BJ (cell line): ENCODE data around the gene COLEC12. TPM values are rescaled to one million over a fixed set of nuclear protein-coding genes. Genes with fewer than 3 reads are reported as not detected.

Experiments
- CTCF ChIA-PET: fragments of 350-600 bp; formaldehyde crosslinking; extraction: SDS; loops from one replicate; lab custom pipeline; 2021; ENCODE audit warnings: antibody characterized with exemption, inconsistent platforms; lab: Yijun Ruan, JAX
- POLR2A ChIA-PET: fragments of 300-600 bp; sonication (Branson Sonifier 250); formaldehyde crosslinking; extraction: SDS; loops from one replicate; lab custom pipeline; 2021; ENCODE audit warnings: antibody characterized with exemption; lab: Charles Lee
- DNase-seq: peaks from one replicate; pipeline ENCODE4 v3.0.0-alpha.2; 2011; ENCODE audit warnings: low read depth
- H3K27me3 ChIP-seq: 2 replicates; pipeline ENCODE4 v1.6.0; 2011; ENCODE audit warnings: low read length; ENCODE audit not compliant: control insufficient read depth, insufficient read depth
- H3K36me3 ChIP-seq: 2 replicates; pipeline ENCODE4 v1.5.1; 2011; ENCODE audit warnings: low read length; ENCODE audit not compliant: control insufficient read depth, insufficient read depth
- H3K4me3 ChIP-seq: 2 replicates; pipeline ENCODE4 v1.5.1; 2011; ENCODE audit warnings: low read depth, mild to moderate bottlenecking, control low read depth, low read length
- polyA plus RNA-seq: library from polyadenylated mRNA; depleted of rRNA; stranded (reverse); fragments of >200 nt; gene quantifications from 2 replicates; pipeline ENCODE4 v1.2.3, GENCODE V29; 2011
- TF ChIP-seq, protein P1 (sequence below): IDR thresholded peaks from 2 replicates; pipeline ENCODE4 v1.5.1; 2011; ENCODE audit warnings: low read depth, mild to moderate bottlenecking, control low read depth, inconsistent platforms, low read length, moderate library complexity; ENCODE audit not compliant: insufficient read depth

Gene COLEC12
- polyA plus RNA-seq, 1 experiment = 41.1 TPM

DNA sequence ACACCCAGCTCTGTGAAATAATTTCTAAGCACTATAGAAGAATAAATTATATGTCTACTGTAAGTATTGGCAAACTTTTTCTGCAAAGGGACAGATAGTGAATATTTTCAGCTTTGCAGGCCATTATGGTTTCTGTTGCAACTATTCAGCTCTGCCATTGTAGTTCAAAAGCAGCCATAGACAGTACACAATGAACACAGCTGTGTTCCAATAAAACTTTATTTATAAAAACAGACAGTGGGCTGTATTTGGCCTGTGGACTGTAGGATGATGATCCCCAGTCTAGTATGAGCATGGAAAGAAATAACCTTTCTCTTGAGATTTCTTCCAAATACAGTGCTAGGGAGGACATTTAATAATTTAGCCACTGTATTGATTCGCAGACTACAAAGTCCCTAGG is 197.5 kb downstream of the COLEC12 start:
- Histone ChIP-seq H3K27me3 (peaks cover 12% of the 10 kb centered on the region), H3K4me3 (no peak overlapping the region), H3K36me3 (no peaks in the 10 kb centered on the region)
- ChIA-PET CTCF (interaction anchor here (1.2 to 1.3 kb wide), 2 partner anchors 12 to 528 kb away, joined by 4 read pairs; no protein-coding TSS in a partner anchor), POLR2A (interaction anchor here (0.6 kb wide), 1 partner anchor 392 kb away, joined by 4 read pairs; no protein-coding TSS in a partner anchor)
- no peak for DNase-seq
- TF ChIP-seq, protein P1, sequence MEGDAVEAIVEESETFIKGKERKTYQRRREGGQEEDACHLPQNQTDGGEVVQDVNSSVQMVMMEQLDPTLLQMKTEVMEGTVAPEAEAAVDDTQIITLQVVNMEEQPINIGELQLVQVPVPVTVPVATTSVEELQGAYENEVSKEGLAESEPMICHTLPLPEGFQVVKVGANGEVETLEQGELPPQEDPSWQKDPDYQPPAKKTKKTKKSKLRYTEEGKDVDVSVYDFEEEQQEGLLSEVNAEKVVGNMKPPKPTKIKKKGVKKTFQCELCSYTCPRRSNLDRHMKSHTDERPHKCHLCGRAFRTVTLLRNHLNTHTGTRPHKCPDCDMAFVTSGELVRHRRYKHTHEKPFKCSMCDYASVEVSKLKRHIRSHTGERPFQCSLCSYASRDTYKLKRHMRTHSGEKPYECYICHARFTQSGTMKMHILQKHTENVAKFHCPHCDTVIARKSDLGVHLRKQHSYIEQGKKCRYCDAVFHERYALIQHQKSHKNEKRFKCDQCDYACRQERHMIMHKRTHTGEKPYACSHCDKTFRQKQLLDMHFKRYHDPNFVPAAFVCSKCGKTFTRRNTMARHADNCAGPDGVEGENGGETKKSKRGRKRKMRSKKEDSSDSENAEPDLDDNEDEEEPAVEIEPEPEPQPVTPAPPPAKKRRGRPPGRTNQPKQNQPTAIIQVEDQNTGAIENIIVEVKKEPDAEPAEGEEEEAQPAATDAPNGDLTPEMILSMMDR = no peak

DNA sequence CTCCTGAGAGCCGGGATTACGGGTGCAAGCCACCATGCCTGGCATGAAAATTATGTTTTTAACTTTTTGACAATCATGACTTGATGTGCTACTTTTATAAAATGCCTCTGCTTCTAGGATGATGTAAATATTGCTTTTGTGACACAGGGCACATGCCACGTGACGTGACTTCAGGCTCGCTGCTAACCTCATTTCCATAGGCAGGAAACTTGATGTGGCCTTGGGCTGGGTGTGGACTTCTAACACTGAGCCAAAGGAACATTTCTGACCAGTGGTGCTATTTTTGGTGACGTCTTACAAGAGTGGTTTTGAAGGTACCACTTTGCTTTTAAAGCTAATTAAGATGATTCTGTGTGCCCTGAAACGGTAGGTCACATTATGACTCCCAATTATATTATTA is 198.4 kb downstream of the COLEC12 start:
- ChIA-PET POLR2A (no interaction called here), CTCF (interaction anchor here (1.3 kb wide), 1 partner anchor 529 kb away, joined by 4 read pairs; no protein-coding TSS in a partner anchor)
- H3K27me3 ChIP-seq = peaks cover 9% of the 10 kb centered on the region
- no peak for DNase-seq
- no peaks in the 10 kb centered on the region for H3K36me3 ChIP-seq
- no peak overlapping the region for H3K4me3 ChIP-seq
- TF ChIP-seq, protein P1 = no peak

DNA sequence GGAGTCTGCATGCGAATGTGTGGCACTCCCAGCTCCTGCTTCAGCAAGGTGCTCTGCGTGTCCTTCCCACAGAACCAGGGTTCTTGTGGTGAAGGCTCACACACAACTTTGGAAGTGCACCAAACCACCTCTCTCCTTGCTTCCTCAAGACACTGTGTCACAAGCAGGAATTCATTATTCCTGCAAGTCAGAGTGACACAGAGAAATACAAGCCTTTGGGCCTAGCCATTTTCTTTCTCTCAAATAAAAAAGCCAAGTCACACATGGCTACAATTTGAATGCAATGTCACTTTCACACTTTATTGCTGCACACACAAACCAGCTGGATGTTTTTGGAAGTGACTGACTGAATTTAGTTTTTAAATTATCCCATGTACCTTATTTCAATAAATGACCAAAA is 202.6 kb downstream of the COLEC12 start:
- peaks cover 2% of the 10 kb centered on the region; the same call in 1 of the 2 replicates for H3K27me3 ChIP-seq
- no peak for DNase-seq
- no peak overlapping the region for H3K4me3 ChIP-seq
- CTCF ChIA-PET = interaction anchor here (1.0 to 1.8 kb wide), 5 partner anchors 9 to 542 kb away, joined by 3 to 5 read pairs (median 4); no protein-coding TSS in a partner anchor
- H3K36me3 ChIP-seq = no peaks in the 10 kb centered on the region
- TF ChIP-seq, protein P1 = no peak
- POLR2A ChIA-PET = no interaction called here

DNA sequence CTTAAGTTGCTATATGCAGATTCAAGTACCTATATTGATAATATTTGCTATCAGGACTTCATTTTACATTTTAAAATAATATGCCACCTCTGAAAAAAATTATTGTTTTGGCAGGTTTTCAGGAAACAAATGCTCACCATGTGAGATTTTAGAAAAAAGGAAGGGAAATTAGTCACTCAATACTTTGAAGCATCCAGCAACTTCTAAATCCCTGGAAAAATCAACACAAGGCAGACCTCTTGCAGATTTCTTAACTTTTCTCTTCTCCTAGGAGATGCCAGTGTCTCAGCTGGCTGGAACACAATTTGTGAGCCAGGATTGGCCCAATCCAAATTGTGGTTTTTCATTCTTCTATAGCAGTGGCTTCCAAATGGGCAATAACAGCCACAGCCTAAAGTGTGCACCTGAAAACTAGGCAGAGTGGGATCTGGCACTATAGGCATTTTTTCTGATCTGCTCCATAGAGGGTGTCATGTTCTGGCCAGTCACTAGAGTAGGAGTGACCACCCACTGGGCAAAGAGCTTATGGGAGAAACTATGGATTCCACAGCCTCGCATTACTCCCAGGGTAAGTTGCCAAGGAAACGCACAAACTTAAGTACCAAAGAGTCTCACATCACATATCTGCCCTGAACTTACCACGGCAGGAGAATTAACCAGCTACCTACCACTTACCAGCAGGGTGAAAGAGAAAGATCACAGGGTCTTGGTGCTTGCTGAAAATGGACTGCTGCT is 204.6 kb downstream of the COLEC12 start:
- no peak for DNase-seq
- ChIA-PET CTCF (interaction anchor here (0.7 to 1.5 kb wide), 3 partner anchors 68 to 536 kb away, joined by 3 to 4 read pairs (median 3); no protein-coding TSS in a partner anchor), POLR2A (no interaction called here)
- no peaks in the 10 kb centered on the region for H3K36me3 ChIP-seq
- TF ChIP-seq, protein P1 = no peak
- H3K27me3 ChIP-seq = peaks cover 2% of the 10 kb centered on the region; the same call in 1 of the 2 replicates
- no peak overlapping the region for H3K4me3 ChIP-seq

DNA sequence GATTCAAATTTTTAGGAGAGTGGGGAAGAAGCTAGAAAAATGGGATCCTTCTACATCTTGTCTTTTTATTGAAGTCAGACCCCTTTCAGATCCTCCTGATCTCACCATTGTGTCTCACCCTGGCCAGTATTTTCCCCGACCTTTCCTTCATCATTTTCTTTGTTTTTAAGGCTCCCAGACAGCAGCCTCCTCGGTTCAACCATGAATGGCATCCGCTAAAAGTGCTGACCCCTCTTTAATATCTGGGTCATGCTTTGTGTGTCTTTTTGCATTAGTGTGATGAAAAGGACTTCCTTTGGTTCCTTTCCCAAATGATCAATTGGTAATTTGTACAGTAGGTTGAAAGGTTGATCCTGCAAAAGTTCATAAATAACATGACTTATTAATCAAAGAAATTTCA is 205.9 kb downstream of the COLEC12 start:
- no peak for DNase-seq
- Histone ChIP-seq H3K36me3 (no peaks in the 10 kb centered on the region), H3K4me3 (no peak overlapping the region), H3K27me3 (peaks cover 2% of the 10 kb centered on the region; the same call in 1 of the 2 replicates)
- ChIA-PET CTCF (interaction anchor here (1.0 to 2.0 kb wide), 6 partner anchors 10 to 536 kb away, joined by 3 to 9 read pairs (median 6); no protein-coding TSS in a partner anchor), POLR2A (no interaction called here)
- TF ChIP-seq, protein P1 = no peak
